Endothelial cell of umbilical vein (primary cell): Measurements from ENCODE around the gene FAM120B. TPM values are rescaled to one million over a fixed set of nuclear protein-coding genes. Genes with fewer than 3 reads are reported as not detected.
A peak's percentile ranks its signal among the peaks of the same experiment; 100 is the strongest.

Experiments
- BruUV-seq: library from RNA; stranded (reverse); fragments of 400-500 nt; replicated peaks from 2 replicates; lab custom pipeline; 2021; lab: Mats Ljungman, UMichigan
- CTCF ChIA-PET: fragments of 300-600, 350-600 bp; sonication (Branson Sonifier 250); formaldehyde crosslinking; loops from one replicate; lab custom pipeline; 2021; ENCODE audit warnings: antibody characterized with exemption, inconsistent platforms; lab: Charles Lee
- POLR2A ChIA-PET: fragments of 300-600, 350-600 bp; sonication (Branson Sonifier 250); formaldehyde crosslinking; loops from one replicate; lab custom pipeline; 2021; ENCODE audit warnings: antibody characterized with exemption, inconsistent platforms; lab: Charles Lee
- DNase-seq: peaks from one replicate; pipeline ENCODE4 v3.0.0-alpha.2; 2011; ENCODE audit warnings: low read depth, low spot score
- FAIRE-seq: peaks from 2 replicates; lab custom pipeline; 2011; peaks lifted over from hg19 to GRCh38; lab: Jason Lieb, UNC
- H2AFZ ChIP-seq: 2 replicates; pipeline ENCODE4 v1.6.0; 2012; ENCODE audit warnings: low read depth, low read length, control low read depth, inconsistent platforms
- H3K27ac ChIP-seq: 2 replicates; pipeline ENCODE4 v1.5.1; 2011; ENCODE audit warnings: low read depth, mild to moderate bottlenecking, control low read depth, low read length, moderate library complexity; ENCODE audit not compliant: insufficient read depth
- H3K27me3 ChIP-seq, 2 experiments: 2 replicates each; pipeline versions ENCODE4 v1.6.0 to v1.6.1; 2011; ENCODE audit warnings: low read length in 2 of 2, mixed read lengths in 1 of 2; ENCODE audit not compliant: control insufficient read depth in 2 of 2, insufficient read depth in 2 of 2
- H3K36me3 ChIP-seq, 2 experiments: 2 replicates in 1 of 2; 3 replicates in 1 of 2; pipeline ENCODE4 v1.5.1; 2011; ENCODE audit warnings: low read length in 2 of 2, mild to moderate bottlenecking in 1 of 2, moderate library complexity in 1 of 2; ENCODE audit not compliant: control insufficient read depth in 2 of 2, insufficient read depth in 2 of 2; ENCODE audit errors: extremely low read depth in 1 of 2
- H3K4me1 ChIP-seq: 3 replicates; pipeline ENCODE4 v1.5.1; 2011; ENCODE audit warnings: mild to moderate bottlenecking, low read length; ENCODE audit not compliant: control insufficient read depth, insufficient read depth; ENCODE audit errors: extremely low read depth
- H3K4me2 ChIP-seq: 2 replicates; pipeline ENCODE4 v1.6.1; 2011; ENCODE audit warnings: low read length, control low read depth, mixed read lengths; ENCODE audit not compliant: insufficient read depth
- H3K4me3 ChIP-seq, 3 experiments: fragments of 200-600 bp in 1 of 3; sonication (generic), shearing (Covaris generic) in 1 of 3; replicated peaks in 1 of 3; 2 replicates each; pipeline ENCODE4 v1.5.1; 2011 to 2016; ENCODE audit warnings: control low read depth in 3 of 3, low read length in 3 of 3, mild to moderate bottlenecking in 2 of 3, inconsistent platforms in 1 of 3, low read depth in 1 of 3, moderate library complexity in 1 of 3; ENCODE audit not compliant: insufficient read depth in 1 of 3
- H3K79me2 ChIP-seq: 2 replicates; pipeline ENCODE4 v1.6.0; 2012; ENCODE audit warnings: low read length, inconsistent platforms; ENCODE audit not compliant: control insufficient read depth, insufficient read depth
- H3K9ac ChIP-seq: replicated peaks from 2 replicates; pipeline ENCODE3; 2011; ENCODE audit warnings: low read length, control low read depth; ENCODE audit not compliant: insufficient read depth; ENCODE audit errors: extremely low read depth
- H3K9me1 ChIP-seq: replicated peaks from 3 replicates; pipeline ENCODE4 v1.6.0; 2011; ENCODE audit warnings: mild to moderate bottlenecking, low read length; ENCODE audit not compliant: control insufficient read depth, insufficient read depth; ENCODE audit errors: extremely low read depth
- H3K9me3 ChIP-seq: replicated peaks from 2 replicates; pipeline ENCODE4 v1.5.1; 2012; ENCODE audit warnings: low read length, inconsistent platforms; ENCODE audit not compliant: control insufficient read depth, insufficient read depth
- H4K20me1 ChIP-seq: replicated peaks from 2 replicates; pipeline ENCODE3; 2011; ENCODE audit warnings: mild to moderate bottlenecking, low read length; ENCODE audit not compliant: control insufficient read depth, insufficient read depth; ENCODE audit errors: extremely low read depth
- EZH2 ChIP-seq: IDR thresholded peaks from 2 replicates; pipeline ENCODE4 v1.6.1; 2012; ENCODE audit warnings: borderline replicate concordance, low read depth, mild to moderate bottlenecking, moderate library complexity, low read length, inconsistent platforms; ENCODE audit not compliant: severe bottlenecking
- FOS ChIP-seq: IDR thresholded peaks from 2 replicates; pipeline ENCODE4 v1.6.1; 2011; ENCODE audit warnings: mild to moderate bottlenecking, low read length, moderate library complexity, borderline replicate concordance; ENCODE audit not compliant: insufficient read depth
- GATA2 ChIP-seq: IDR thresholded peaks from 2 replicates; pipeline ENCODE4 v1.7.0; 2011; ENCODE audit warnings: low read depth, mild to moderate bottlenecking, moderate library complexity, mixed read lengths, low read length; ENCODE audit not compliant: insufficient read length, insufficient read depth
- JUN ChIP-seq: IDR thresholded peaks from 2 replicates; pipeline ENCODE4 v1.6.1; 2011; ENCODE audit warnings: borderline replicate concordance, low read depth; ENCODE audit not compliant: insufficient read length, insufficient read depth
- MYC ChIP-seq: IDR thresholded peaks from one replicate; pipeline ENCODE4 v1.6.1; 2011; ENCODE audit warnings: mild to moderate bottlenecking, low read depth, low read length
- POLR2A ChIP-seq: IDR thresholded peaks from 2 replicates; pipeline ENCODE4 v1.6.1; 2012; ENCODE audit warnings: low read depth, mild to moderate bottlenecking, control low read depth, low read length
- POLR2AphosphoS5 ChIP-seq: IDR thresholded peaks from 2 replicates; pipeline ENCODE4 v1.6.1; 2012; ENCODE audit warnings: low read depth, mild to moderate bottlenecking, control low read depth, low read length, moderate library complexity; ENCODE audit not compliant: insufficient read depth
- dilution Hi-C: fragments of 300-500 bp; cut with MboI; formaldehyde crosslinking; loops from one replicate; pipeline ENCODE4 v1.15.0; 2019; ENCODE audit warnings: low sequenced_read_pairs; ENCODE audit not compliant: extremely low pct_ligation_motif_present
- intact Hi-C: fragments of 100-400 bp; cut with micrococcal nuclease; formaldehyde crosslinking; loops from one replicate; pipeline ENCODE4 v1.10.0; 2022
- polyA plus RNA-seq, 4 experiments: library from polyadenylated mRNA; depleted of rRNA in 3 of 4; stranded (reverse) in 3 of 4; unstranded in 1 of 4; fragments of >200 nt; gene quantifications; 2 replicates each; pipeline versions ENCODE4 v1.2.1 to v1.2.3, GENCODE V29; 2011 to 2012; ENCODE audit warnings: missing spikeins in 1 of 4
- total RNA-seq: library from RNA; stranded (reverse); gene quantifications from 2 replicates; pipeline ENCODE4 v1.2.3, GENCODE V29; 2021
- TF ChIP-seq, protein P1 (sequence below): IDR thresholded peaks from 2 replicates; pipeline ENCODE4 v1.6.1; 2011; ENCODE audit not compliant: insufficient read depth, insufficient read length
- TF ChIP-seq, protein P2 (sequence below), 2 donors: IDR thresholded peaks; 1 replicate in 1 of 2; 2 replicates in 1 of 2; pipeline ENCODE4 v1.5.1; 2011; ENCODE audit warnings: low read length in 2 of 2, mild to moderate bottlenecking in 2 of 2, moderate library complexity in 2 of 2, control low read depth in 1 of 2, inconsistent platforms in 1 of 2, low read depth in 1 of 2; ENCODE audit not compliant: insufficient read depth in 1 of 2; ENCODE audit errors: extremely low read depth in 1 of 2

The FAM120B gene
- total and polyA plus RNA-seq, 2 donors (not counting 3 experiments of a cell fraction or from before 2014, with no cell fraction given): 10.8 to 28.2 TPM

DNA sequence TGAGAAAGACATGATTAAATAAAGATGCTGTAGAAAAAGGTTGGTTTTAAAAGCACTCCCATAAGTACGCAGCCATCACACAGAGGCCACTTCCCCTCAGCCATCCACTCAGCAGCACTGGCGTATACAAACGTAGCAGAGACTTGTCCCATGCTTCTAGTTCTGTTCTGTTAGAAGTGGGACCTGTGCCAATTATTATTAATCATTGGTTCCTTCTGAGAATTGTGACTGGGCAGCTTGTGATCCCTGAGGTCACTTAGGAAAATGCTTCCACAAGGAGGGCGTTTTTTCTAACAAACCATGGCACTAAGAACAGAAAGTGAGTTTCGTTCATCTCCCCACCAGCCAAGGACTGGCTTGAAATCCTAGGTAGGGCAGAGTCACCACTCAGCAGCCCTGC, 53.9 kb downstream of the FAM120B start:
- no peaks in the 10 kb centered on the region for H3K27me3 ChIP-seq
- no peaks in the 10 kb centered on the region for H3K79me2 ChIP-seq
- H3K4me1 ChIP-seq: peaks cover 9% of the 10 kb centered on the region
- H2AFZ ChIP-seq: no peak overlapping the region
- intact Hi-C loops (no loop called here), dilution Hi-C loops (no loop called here)
- TF ChIP-seq GATA2 (no peak), MYC (no peak), EZH2 (no peak), POLR2AphosphoS5 (peak; percentile 16), JUN (peak; percentile 9), FOS (peak; percentile 43)
- TF ChIP-seq, protein P1, sequence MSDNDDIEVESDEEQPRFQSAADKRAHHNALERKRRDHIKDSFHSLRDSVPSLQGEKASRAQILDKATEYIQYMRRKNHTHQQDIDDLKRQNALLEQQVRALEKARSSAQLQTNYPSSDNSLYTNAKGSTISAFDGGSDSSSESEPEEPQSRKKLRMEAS: no peak
- H3K4me3 ChIP-seq: no peak overlapping the region
- DNase-seq: peak; percentile 91
- no peaks in the 10 kb centered on the region for H4K20me1 ChIP-seq
- peaks cover 0 to 10% of the 10 kb centered on the region in 2 experiments for H3K36me3 ChIP-seq
- peak; percentile 89 for FAIRE-seq
- ChIA-PET POLR2A (no interaction called here), CTCF (interaction anchor here (1.0 kb wide), 1 partner anchor 17 kb away, joined by 3 read pairs; no protein-coding TSS in a partner anchor)
- BruUV-seq: no TSS peak
- H3K9ac ChIP-seq: peak overlapping the region; percentile 31
- no peaks in the 10 kb centered on the region for H3K9me1 ChIP-seq
- peak overlapping the region; percentile 56 for H3K27ac ChIP-seq
- H3K4me2 ChIP-seq: peak overlapping the region; percentile 9
- H3K9me3 ChIP-seq: no peaks in the 10 kb centered on the region

GRCh38 chr6:170361335-170361734, 54.8 kb downstream of the FAM120B start:
- no peaks in the 10 kb centered on the region for H3K79me2 ChIP-seq
- H4K20me1 ChIP-seq: no peaks in the 10 kb centered on the region
- ChIA-PET CTCF (no interaction called here), POLR2A (no interaction called here)
- H3K4me2 ChIP-seq: no peak overlapping the region
- peaks cover 9% of the 10 kb centered on the region for H3K4me1 ChIP-seq
- DNase-seq (no peak), FAIRE-seq (no peak)
- H3K9me1 ChIP-seq: no peaks in the 10 kb centered on the region
- H3K27ac ChIP-seq: no peak overlapping the region
- no peak overlapping the region for H3K9ac ChIP-seq
- no peaks in the 10 kb centered on the region for H3K27me3 ChIP-seq
- no peak overlapping the region for H2AFZ ChIP-seq
- TF ChIP-seq, protein P2, sequence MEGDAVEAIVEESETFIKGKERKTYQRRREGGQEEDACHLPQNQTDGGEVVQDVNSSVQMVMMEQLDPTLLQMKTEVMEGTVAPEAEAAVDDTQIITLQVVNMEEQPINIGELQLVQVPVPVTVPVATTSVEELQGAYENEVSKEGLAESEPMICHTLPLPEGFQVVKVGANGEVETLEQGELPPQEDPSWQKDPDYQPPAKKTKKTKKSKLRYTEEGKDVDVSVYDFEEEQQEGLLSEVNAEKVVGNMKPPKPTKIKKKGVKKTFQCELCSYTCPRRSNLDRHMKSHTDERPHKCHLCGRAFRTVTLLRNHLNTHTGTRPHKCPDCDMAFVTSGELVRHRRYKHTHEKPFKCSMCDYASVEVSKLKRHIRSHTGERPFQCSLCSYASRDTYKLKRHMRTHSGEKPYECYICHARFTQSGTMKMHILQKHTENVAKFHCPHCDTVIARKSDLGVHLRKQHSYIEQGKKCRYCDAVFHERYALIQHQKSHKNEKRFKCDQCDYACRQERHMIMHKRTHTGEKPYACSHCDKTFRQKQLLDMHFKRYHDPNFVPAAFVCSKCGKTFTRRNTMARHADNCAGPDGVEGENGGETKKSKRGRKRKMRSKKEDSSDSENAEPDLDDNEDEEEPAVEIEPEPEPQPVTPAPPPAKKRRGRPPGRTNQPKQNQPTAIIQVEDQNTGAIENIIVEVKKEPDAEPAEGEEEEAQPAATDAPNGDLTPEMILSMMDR (IDR thresholded peaks at IDR 0.05; ENCODE audit: extremely low read depth in 1 of 2, insufficient read depth in 1 of 2, low read depth in 1 of 2, low read length in 2 of 2): no peak
- no peak for TF ChIP-seq POLR2A
- no peak for TF ChIP-seq FOS
- no peak for TF ChIP-seq POLR2AphosphoS5
- no peak for TF ChIP-seq JUN
- peaks cover 0 to 10% of the 10 kb centered on the region in 2 experiments for H3K36me3 ChIP-seq
- BruUV-seq: no TSS peak
- no peak overlapping the region for H3K4me3 ChIP-seq
- no peaks in the 10 kb centered on the region for H3K9me3 ChIP-seq
- dilution Hi-C loops (no loop called here), intact Hi-C loops (no loop called here)
